HEK293T (cell line): Measurements from ENCODE around the gene WDR82.

ENCODE experiments used
- CTCF ChIA-PET: fragments of 350-600 bp; formaldehyde crosslinking; extraction: SDS; loops from one replicate; lab custom pipeline; 2021; ENCODE audit warnings: antibody characterized with exemption, inconsistent platforms; lab: Yijun Ruan, JAX
- POLR2A ChIA-PET: fragments of 350-600 bp; formaldehyde crosslinking; extraction: SDS; loops from one replicate; lab custom pipeline; 2020; ENCODE audit warnings: antibody characterized with exemption, inconsistent platforms; lab: Yijun Ruan, JAX
- DNase-seq: peaks from one replicate; pipeline ENCODE4 v3.0.0; 2012; ENCODE audit warnings: mixed read lengths; ENCODE audit errors: extremely low spot score
- ARNT ChIP-seq: fragments of 450-650 bp; IDR thresholded peaks from 2 replicates; pipeline ENCODE4 v1.6.1; 2017; ENCODE audit warnings: mild to moderate bottlenecking
- BHLHE40 ChIP-seq: fragments of 450-650 bp; IDR thresholded peaks from 2 replicates; pipeline ENCODE4 v1.6.1; 2016; ENCODE audit warnings: mild to moderate bottlenecking, moderate library complexity, borderline replicate concordance
- CTBP1 ChIP-seq: fragments of 450-650 bp; IDR thresholded peaks from 2 replicates; pipeline ENCODE4 v1.6.1; 2016; ENCODE audit warnings: borderline replicate concordance
- ELF4 ChIP-seq: fragments of 450-650 bp; IDR thresholded peaks from 2 replicates; pipeline ENCODE4 v1.6.1; 2017; ENCODE audit warnings: antibody characterized with exemption
- FOXA1 ChIP-seq: fragments of 450-650 bp; IDR thresholded peaks from 2 replicates; pipeline ENCODE4 v1.6.1; 2016; ENCODE audit warnings: mild to moderate bottlenecking
- FOXK2 ChIP-seq: fragments of 450-650 bp; IDR thresholded peaks from 2 replicates; pipeline ENCODE4 v1.6.1; 2016; ENCODE audit warnings: mild to moderate bottlenecking
- FOXM1 ChIP-seq: fragments of 450-650 bp; IDR thresholded peaks from 2 replicates; pipeline ENCODE4 v1.6.1; 2017; ENCODE audit warnings: mild to moderate bottlenecking, borderline replicate concordance
- HDGF ChIP-seq: fragments of 450-650 bp; IDR thresholded peaks from 2 replicates; pipeline ENCODE4 v1.6.1; 2017; ENCODE audit warnings: antibody characterized with exemption, borderline replicate concordance
- L3MBTL2 ChIP-seq: fragments of 450-650 bp; conservative IDR thresholded peaks from 2 replicates; pipeline ENCODE4 v1.6.1; 2016; ENCODE audit warnings: mild to moderate bottlenecking
- LEF1 ChIP-seq: fragments of 450-650 bp; IDR thresholded peaks from 2 replicates; pipeline ENCODE4 v1.6.1; 2017; ENCODE audit warnings: mild to moderate bottlenecking, borderline replicate concordance
- SP1 ChIP-seq: fragments of 450-650 bp; IDR thresholded peaks from 2 replicates; pipeline ENCODE4 v1.6.1; 2017
- SUZ12 ChIP-seq: fragments of 450-650 bp; IDR thresholded peaks from 2 replicates; pipeline ENCODE4 v1.6.1; 2016; ENCODE audit warnings: mild to moderate bottlenecking
- TARDBP ChIP-seq: fragments of 450-650 bp; IDR thresholded peaks from 2 replicates; pipeline ENCODE4 v1.6.1; 2016
- ZNF384 ChIP-seq: fragments of 450-650 bp; IDR thresholded peaks from 2 replicates; pipeline ENCODE4 v1.6.1; 2016

Gene WDR82

DNA sequence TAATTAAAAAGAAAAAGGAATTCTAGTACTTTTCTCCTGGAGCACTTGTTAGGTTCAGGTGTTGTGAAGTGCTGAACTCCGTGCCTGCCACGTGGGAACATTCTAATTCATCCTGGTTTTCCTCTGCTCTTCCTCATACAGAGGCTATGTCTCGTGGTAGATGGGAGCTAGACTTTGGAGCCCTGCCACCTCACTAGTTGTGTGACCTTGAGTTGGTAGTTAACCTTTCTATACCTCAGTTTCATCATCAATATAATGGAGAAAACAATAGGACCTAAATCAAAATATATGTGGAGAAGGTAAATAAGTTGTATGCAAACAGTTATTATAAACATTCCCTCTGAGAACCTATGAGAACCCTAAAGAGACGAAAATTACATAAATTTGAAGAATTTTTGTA lies 69.9 kb downstream of the WDR82 start:
- ChIA-PET CTCF (no interaction called here), POLR2A (interaction anchor here (1.2 kb wide), 1 partner anchor 71 kb away, joined by 3 read pairs; no protein-coding TSS in a partner anchor)
- TF ChIP-seq ELF4 (no peak), HDGF (no peak), FOXA1 (no peak), CTBP1 (no peak), LEF1 (no peak), SP1 (no peak), FOXK2 (no peak), ARNT (no peak), SUZ12 (no peak), TARDBP (no peak), FOXM1 (no peak), ZNF384 (no peak), L3MBTL2 (no peak)
- no peak for DNase-seq

DNA sequence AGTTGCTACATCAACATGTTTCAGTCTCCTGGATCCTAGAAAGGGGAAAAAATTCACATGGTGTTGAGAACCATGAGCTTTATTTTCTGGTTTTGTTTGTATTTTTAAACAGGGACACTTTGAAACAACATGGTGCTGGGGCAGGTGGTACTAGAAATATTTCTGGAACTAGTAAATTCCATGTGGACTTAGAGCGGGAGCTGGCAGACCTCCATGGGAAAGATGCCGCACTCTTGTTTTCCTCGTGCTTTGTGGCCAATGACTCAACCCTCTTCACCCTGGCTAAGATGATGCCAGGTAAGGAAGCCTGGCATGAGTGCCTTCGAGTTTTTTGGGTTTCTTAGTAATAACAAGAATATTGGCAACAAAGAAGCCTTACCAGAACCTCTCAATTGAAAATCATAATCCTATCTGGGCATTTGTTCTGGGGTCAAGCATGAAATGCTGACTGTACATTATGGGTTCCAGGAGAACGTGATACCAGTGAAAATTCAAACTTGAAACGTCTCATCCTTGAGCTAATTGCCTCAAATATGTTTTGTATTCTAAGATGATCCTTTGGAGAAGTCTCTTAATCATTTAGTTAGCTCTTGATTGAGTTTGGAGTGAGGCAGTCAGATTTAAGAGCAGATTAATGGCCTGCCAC lies 72.6 kb downstream of the WDR82 start:
- DNase-seq, result no peak
- CTCF ChIA-PET, result interaction anchor here (0.6 to 1.0 kb wide), 2 partner anchors 14 to 15 kb away, joined by 3 to 4 read pairs; no protein-coding TSS in a partner anchor
- POLR2A ChIA-PET, result interaction anchor here (1.6 kb wide), 1 partner anchor 34 kb away, joined by 4 read pairs; no protein-coding TSS in a partner anchor
- TF ChIP-seq BHLHE40 (no peak), FOXA1 (no peak), ELF4 (no peak), ZNF384 (no peak), SP1 (no peak), ARNT (no peak), HDGF (no peak)
